Natural killer cell (primary cell): Measurements from ENCODE around the gene IL1RAPL1. TPM values are rescaled to one million over a fixed set of nuclear protein-coding genes. Genes with fewer than 3 reads are reported as not detected.

Source experiments
- ATAC-seq, 3 donors: fragments of 150-1000 bp in 2 of 3; fragments of 200-7000 bp in 1 of 3; cut with Tn5 transposase; 1 replicate in 1 of 3; 2 replicates in 2 of 3; pipeline ENCODE4 v1.10.0; 2021; ENCODE audit warnings: mild to moderate bottlenecking in 2 of 3, moderate library complexity in 2 of 3
- DNase-seq, 2 donors: peaks; one replicate each; pipeline versions ENCODE4 v3.0.0 to v3.0.0-alpha.2; 2013 to 2021; ENCODE audit warnings: mixed read lengths in 1 of 2
- H3K27ac ChIP-seq: one replicate; pipeline ENCODE4 v1.5.1; 2013; ENCODE audit warnings: mild to moderate bottlenecking, low read length
- H3K27me3 ChIP-seq: one replicate; pipeline ENCODE4 v1.6.1; 2013; ENCODE audit warnings: low read length; ENCODE audit not compliant: control insufficient read depth, insufficient read depth
- H3K36me3 ChIP-seq: one replicate; pipeline ENCODE4 v1.6.1; 2013; ENCODE audit warnings: low read length; ENCODE audit not compliant: control insufficient read depth, insufficient read depth
- H3K4me1 ChIP-seq: one replicate; pipeline ENCODE4 v1.6.1; 2013; ENCODE audit warnings: low read length; ENCODE audit not compliant: control insufficient read depth, insufficient read depth
- H3K4me3 ChIP-seq: one replicate; pipeline ENCODE4 v1.5.1; 2013; ENCODE audit warnings: low read length
- H3K9me3 ChIP-seq: one replicate; pipeline ENCODE4 v1.6.1; 2013; ENCODE audit warnings: low read length; ENCODE audit not compliant: control insufficient read depth, insufficient read depth
- H3K27ac Mint-ChIP-seq, 2 donors: one replicate each; pipeline ENCODE4 v1.8.0; 2022; ENCODE audit warnings: mild to moderate bottlenecking in 2 of 2, mixed read lengths in 2 of 2, moderate library complexity in 1 of 2
- H3K27me3 Mint-ChIP-seq, 2 donors: one replicate each; pipeline ENCODE4 v1.8.0; 2022; ENCODE audit warnings: low read depth in 2 of 2, mixed read lengths in 2 of 2
- H3K36me3 Mint-ChIP-seq: one replicate; pipeline ENCODE4 v1.8.0; 2022; ENCODE audit warnings: mixed read lengths
- H3K4me1 Mint-ChIP-seq, 2 donors: one replicate each; pipeline ENCODE4 v1.8.0; 2022; ENCODE audit warnings: mixed read lengths in 2 of 2
- H3K4me3 Mint-ChIP-seq: one replicate; pipeline ENCODE4 v1.8.0; 2022; ENCODE audit warnings: mild to moderate bottlenecking, moderate library complexity, mixed read lengths
- H3K9me3 Mint-ChIP-seq, 2 donors: one replicate each; pipeline ENCODE4 v1.8.0; 2022; ENCODE audit warnings: mixed read lengths in 2 of 2
- CTCF ChIP-seq: fragments of 200-600 bp; IDR thresholded peaks from one replicate; pipeline ENCODE4 v1.8.0; 2022; ENCODE audit warnings: antibody characterized with exemption
- WGBS: methylation state at CpG from one replicate; pipeline ENCODE4 v1.1.7; 2013; ENCODE audit warnings: missing lambda C conversion rate; ENCODE audit not compliant: insufficient coverage; 5-methylcytosine and 5-hydroxymethylcytosine counted together
- intact Hi-C: fragments of 100-400 bp; cut with micrococcal nuclease; formaldehyde crosslinking; loops from one replicate; pipeline ENCODE4 v1.14.2; 2022
- total RNA-seq, 4 donors: library from RNA; stranded (reverse); fragments of 120-200 nt in 1 of 4; gene quantifications; one replicate each; pipeline versions ENCODE4 v1.2.3 to v1.2.4, GENCODE V29; 2013 to 2022

IL1RAPL1 gene
- total RNA-seq, 3 donors from 2014 or later (not counting 1 experiment from before 2014, with no cell fraction given), result not detected

DNA sequence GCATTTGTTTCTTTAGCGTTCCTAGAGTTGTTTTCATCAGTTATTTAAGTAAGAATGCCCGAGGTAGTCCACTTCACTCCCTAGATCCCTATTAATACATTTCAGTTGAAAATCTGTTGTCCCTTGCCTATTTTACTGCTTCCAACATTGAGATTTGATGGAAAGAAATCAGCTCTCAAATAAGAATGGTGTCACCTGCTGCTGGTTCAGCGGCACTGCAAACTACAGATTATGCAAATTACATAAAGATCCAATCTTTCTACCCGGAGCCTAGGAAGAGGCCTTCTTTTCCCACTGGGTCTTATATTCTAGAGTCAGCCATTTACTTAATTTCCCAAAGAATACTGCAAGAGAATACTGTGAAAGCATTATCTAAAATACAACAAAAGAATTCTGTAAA lies 1030.5 kb downstream of the IL1RAPL1 start:
- Histone ChIP-seq H3K27me3 (no peaks in the 10 kb centered on the region), H3K36me3 (no peaks in the 10 kb centered on the region), H3K9me3 (no peaks in the 10 kb centered on the region), H3K4me3 (no peak overlapping the region), H3K4me1 (no peaks in the 10 kb centered on the region), H3K27ac (no peak overlapping the region)
- H3K36me3 Mint-ChIP-seq, result no peaks in the 10 kb centered on the region
- intact Hi-C loops, result no loop called here
- WGBS, result 75% methylated on average over 4 of the region's 4 CpGs
- no peak for TF ChIP-seq CTCF
- H3K9me3 Mint-ChIP-seq, result peaks cover 2 to 5% of the 10 kb centered on the region in 2 donors
- ATAC-seq (no peak), DNase-seq (no peak)
- H3K27ac Mint-ChIP-seq, result no peak overlapping the region
- no peak overlapping the region for H3K4me3 Mint-ChIP-seq
- H3K27me3 Mint-ChIP-seq, result no peaks in the 10 kb centered on the region
- no peaks in the 10 kb centered on the region for H3K4me1 Mint-ChIP-seq

GRCh38 chrX:29627833-29628232 lies 1040.6 kb downstream of the IL1RAPL1 start:
- TF ChIP-seq CTCF, result no peak
- no CpG with 5 or more reads among the region's 1 CpG for WGBS
- Histone ChIP-seq H3K4me3 (no peak overlapping the region), H3K4me1 (no peaks in the 10 kb centered on the region), H3K36me3 (no peaks in the 10 kb centered on the region), H3K27me3 (no peaks in the 10 kb centered on the region), H3K9me3 (no peaks in the 10 kb centered on the region), H3K27ac (no peak overlapping the region)
- Mint-ChIP-seq H3K27me3 (no peaks in the 10 kb centered on the region), H3K36me3 (no peaks in the 10 kb centered on the region), H3K27ac (no peak overlapping the region), H3K9me3 (peaks cover 0 to 4% of the 10 kb centered on the region in 2 donors), H3K4me3 (no peak overlapping the region), H3K4me1 (no peaks in the 10 kb centered on the region)
- intact Hi-C loops, result no loop called here
- DNase-seq, result no peak
- ATAC-seq, result no peak

DNA sequence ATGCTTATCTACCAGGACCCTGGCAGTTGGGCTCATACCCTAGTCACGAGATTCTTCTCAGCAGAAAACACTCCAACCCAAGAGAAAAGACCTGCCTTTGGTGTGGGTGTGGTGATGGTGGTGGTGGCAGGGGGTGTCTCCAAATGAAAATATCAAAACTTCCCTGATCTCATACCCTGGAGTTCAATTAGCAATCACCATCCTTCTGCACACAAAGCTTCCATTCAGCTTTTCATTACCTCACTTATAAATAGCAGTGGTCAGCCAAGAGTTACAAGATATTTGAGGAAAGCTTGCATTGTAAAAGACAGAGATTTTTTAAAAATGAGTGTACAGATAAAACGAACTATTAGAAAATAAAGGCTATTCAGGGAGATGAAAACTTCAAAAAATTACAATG lies 1047.3 kb downstream of the IL1RAPL1 start:
- TF ChIP-seq CTCF, result no peak
- intact Hi-C loops, result no loop called here
- Mint-ChIP-seq H3K27ac (no peak overlapping the region), H3K27me3 (no peaks in the 10 kb centered on the region), H3K9me3 (no peaks in the 10 kb centered on the region), H3K4me3 (no peak overlapping the region), H3K36me3 (no peaks in the 10 kb centered on the region), H3K4me1 (no peaks in the 10 kb centered on the region)
- WGBS, result no CpG with 5 or more reads among the region's 2 CpGs
- no peaks in the 10 kb centered on the region for H3K36me3 ChIP-seq
- H3K4me3 ChIP-seq, result no peak overlapping the region
- no peak overlapping the region for H3K27ac ChIP-seq
- no peaks in the 10 kb centered on the region for H3K27me3 ChIP-seq
- H3K4me1 ChIP-seq, result no peaks in the 10 kb centered on the region
- no peak for ATAC-seq
- DNase-seq, result no peak
- H3K9me3 ChIP-seq, result no peaks in the 10 kb centered on the region

DNA sequence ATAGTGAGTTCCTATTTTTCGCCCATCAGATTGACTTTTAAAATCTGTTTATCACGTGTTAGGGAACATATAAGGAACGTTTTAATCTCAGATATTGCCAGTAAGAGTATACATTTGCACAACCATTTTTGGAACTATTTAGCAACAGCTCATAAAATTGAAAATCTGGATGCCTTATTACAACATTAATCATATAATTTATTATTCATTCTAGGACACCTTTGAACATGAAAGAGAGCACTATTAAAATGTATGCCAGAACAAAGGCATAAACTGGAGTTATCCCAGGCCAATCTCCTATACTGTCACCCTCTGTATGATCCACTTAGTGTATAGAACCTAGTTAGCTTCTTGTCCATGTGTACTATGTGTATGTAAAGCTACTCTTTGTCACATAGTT lies 1049.1 kb downstream of the IL1RAPL1 start:
- H3K4me1 Mint-ChIP-seq, result no peaks in the 10 kb centered on the region
- ATAC-seq (no peak), DNase-seq (no peak)
- Histone ChIP-seq H3K27ac (no peak overlapping the region), H3K4me3 (no peak overlapping the region), H3K9me3 (no peaks in the 10 kb centered on the region), H3K36me3 (no peaks in the 10 kb centered on the region), H3K4me1 (no peaks in the 10 kb centered on the region), H3K27me3 (no peaks in the 10 kb centered on the region)
- WGBS, result 90% methylated on average over 2 of the region's 3 CpGs
- H3K36me3 Mint-ChIP-seq, result no peaks in the 10 kb centered on the region
- no peaks in the 10 kb centered on the region for H3K27me3 Mint-ChIP-seq
- no peak overlapping the region for H3K27ac Mint-ChIP-seq
- intact Hi-C loops, result no loop called here
- H3K9me3 Mint-ChIP-seq, result peaks cover 2% of the 10 kb centered on the region in 2 donors
- TF ChIP-seq CTCF, result no peak
- H3K4me3 Mint-ChIP-seq, result no peak overlapping the region
